ENCODE results near the gene EFHC1. TPM values are rescaled to one million over a fixed set of nuclear protein-coding genes. Genes with fewer than 3 reads are reported as not detected.

The EFHC1 gene
- total RNA-seq, 4 donors from 2014 or later: 10.2 to 33.0 (median 20.8) TPM

DNA sequence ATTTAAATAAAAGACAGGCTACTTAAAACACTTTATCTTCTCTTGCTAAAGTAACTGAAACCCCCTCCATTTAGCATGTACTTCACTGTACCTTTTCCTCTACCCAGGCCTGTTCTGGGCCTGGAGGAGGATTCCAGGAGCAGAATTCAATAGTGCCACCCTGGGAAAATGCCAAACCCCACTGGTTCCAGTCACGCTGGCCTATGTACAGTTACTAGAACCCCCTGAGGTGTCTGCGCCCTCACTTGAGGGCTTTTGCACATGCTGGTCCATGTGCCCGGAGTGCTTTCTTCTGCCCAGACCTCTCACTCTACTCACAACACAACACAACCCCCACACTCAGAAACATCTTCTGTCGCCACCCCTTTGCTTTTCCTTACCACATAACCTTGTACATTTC lies 111.3 kb downstream of the EFHC1 start:
- ATAC-seq (ENCODE audit: low FRiP score) (no peak), DNase-seq (ENCODE audit: low spot score) (no peak)
- TF ChIP-seq CTCF (IDR thresholded peaks at IDR 0.05): no peak

DNA sequence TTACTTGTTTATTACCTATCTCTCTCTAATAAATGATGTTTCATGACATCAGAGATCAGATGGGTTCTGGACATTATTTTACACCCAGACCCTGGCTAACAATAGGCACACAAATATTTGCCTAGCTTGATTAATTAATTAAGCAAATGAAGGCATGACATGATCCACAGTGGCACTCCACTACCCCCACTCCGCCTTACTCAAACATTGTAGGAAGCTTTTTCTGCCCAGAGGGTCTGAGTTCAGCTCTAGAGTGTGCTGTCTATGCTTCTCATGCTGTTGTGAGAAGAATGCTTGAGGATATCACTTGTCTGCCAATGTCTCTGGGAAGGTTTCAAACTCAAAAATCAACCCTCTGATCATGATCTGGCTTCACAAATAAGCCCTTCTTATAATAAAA lies 111.7 kb downstream of the EFHC1 start:
- ATAC-seq (ENCODE audit: low FRiP score) (no peak), DNase-seq (ENCODE audit: low spot score) (no peak)
- TF ChIP-seq CTCF (IDR thresholded peaks at IDR 0.05): no peak

GRCh38 chr6:52532457-52532856 lies 112.3 kb downstream of the EFHC1 start:
- no peak for DNase-seq (ENCODE audit: low spot score)

DNA sequence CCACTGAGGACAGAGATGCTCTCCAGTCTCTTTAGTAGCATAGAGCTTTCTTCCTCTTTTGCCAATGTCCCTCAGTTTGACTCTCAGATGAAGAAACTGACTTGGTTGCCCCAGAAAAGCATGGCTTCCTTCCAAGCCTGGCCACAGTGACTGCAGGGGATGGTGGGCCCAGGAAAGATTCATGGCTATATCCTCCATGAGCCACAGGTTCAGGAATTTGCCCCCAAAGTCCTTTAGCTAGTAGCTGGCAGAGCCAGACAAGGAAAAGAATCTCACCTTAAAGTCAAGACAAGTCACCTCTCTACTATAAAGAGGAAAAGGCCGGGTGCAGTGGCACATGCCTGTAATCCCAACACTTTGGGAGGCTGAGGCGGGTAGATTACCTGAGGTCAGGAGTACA lies 113.3 kb downstream of the EFHC1 start:
- DNase-seq (ENCODE audit: low spot score) (no peak), ATAC-seq (ENCODE audit: low FRiP score) (no peak)
- no peak for TF ChIP-seq CTCF (IDR thresholded peaks at IDR 0.05)

More at GRCh38 chr6:52532457-52532856, 112.3 kb downstream of the EFHC1 start:
- no peak for ATAC-seq (ENCODE audit: low FRiP score)
- no peak for TF ChIP-seq CTCF (IDR thresholded peaks at IDR 0.05)

- DNase-seq (ENCODE audit: low spot score): no peak
- TF ChIP-seq CTCF (IDR thresholded peaks at IDR 0.05): no peak
- ATAC-seq (ENCODE audit: low FRiP score): no peak
These were observed 114.2 kb downstream of the EFHC1 start for GRCh38 chr6:52534363-52534762.

DNA sequence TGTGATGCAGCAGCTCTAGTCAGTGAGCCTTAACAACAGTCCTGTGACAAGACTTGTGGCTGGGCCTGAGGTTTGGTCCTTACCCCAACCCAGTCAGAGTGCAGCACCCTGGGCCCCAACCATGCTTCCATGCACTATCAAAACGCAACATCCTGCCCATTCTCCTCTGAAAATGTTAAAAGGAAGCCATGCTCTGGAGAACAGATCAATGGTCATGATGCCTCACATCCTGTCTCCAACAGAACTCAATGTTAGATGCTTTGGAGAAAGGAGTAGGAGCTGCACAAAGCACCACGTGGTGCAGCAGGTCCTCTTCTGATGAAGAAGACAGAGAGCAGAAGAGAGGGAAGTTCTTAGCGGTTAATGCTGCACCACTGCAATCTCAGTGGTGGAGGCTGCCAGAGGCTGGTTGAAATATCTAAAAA lies 114.8 kb downstream of the EFHC1 start:
- no peak for ATAC-seq (ENCODE audit: low FRiP score)
- no peak for TF ChIP-seq CTCF (IDR thresholded peaks at IDR 0.05)
- DNase-seq (ENCODE audit: low spot score): no peak

DNA sequence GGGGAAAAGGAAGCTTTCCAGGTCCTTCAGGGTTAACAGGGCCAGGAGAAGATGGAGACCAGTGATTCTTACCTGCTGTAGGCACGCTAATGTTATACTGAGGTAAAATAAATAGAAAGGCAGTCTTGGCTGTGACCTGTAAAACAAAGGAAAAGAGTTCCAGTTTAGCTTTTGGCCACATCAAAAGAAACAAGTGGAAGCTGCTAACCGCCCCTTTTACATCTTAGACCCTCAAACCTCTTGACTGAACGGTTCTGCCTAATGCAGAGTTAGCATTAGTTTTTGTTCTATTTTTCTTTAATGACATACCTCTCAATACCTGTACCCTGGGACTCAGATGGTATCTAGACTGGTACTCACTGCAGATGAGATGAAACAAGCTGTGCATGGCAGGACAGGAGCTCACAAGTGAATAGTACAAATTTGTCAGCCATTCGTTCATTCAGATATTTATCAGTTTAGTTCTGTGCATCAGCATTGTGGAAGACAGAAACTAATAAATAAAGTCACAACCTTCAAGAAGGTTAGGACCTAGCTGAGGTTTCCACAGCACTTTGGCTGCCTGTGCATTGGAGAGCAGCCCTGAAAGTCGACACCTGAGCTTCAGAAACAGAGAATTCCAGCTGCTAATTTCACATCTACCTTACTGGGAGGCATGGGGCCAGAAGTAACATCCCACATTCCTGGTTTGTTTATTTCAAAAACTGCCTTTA lies 115.7 kb downstream of the EFHC1 start:
- no peak for TF ChIP-seq CTCF (IDR thresholded peaks at IDR 0.05)
- DNase-seq (ENCODE audit: low spot score): no peak
- no peak for ATAC-seq (ENCODE audit: low FRiP score)

Measured in omental fat pad (tissue), 4 donors.